ENCODE data around the gene B4GALT1.

The B4GALT1 gene

GRCh38 chr9:33092634-33093033, 74.5 kb downstream of the B4GALT1 start:
- TF ChIP-seq REST (IDR thresholded peaks at IDR 0.05; ENCODE audit: insufficient read depth in 1 of 2, low read depth in 2 of 2, low read length in 2 of 2) (no peak), SIN3A (IDR thresholded peaks at IDR 0.05; ENCODE audit: borderline replicate concordance, insufficient read depth, low read length) (no peak), POLR2AphosphoS5 (IDR thresholded peaks at IDR 0.05; ENCODE audit: low read depth, low read length) (no peak), FOXP2 (optimal IDR thresholded peaks at IDR 0.05; ENCODE audit: borderline replicate concordance, extremely low read depth, extremely low read length, insufficient read depth) (no peak), TAF1 (IDR thresholded peaks at IDR 0.05; ENCODE audit: borderline replicate concordance, insufficient read depth, low read length) (no peak)

GRCh38 chr9:33082538-33083326, 84.4 kb downstream of the B4GALT1 start:
- no peak for TF ChIP-seq POLR2AphosphoS5 (IDR thresholded peaks at IDR 0.05; ENCODE audit: low read depth, low read length)
- no peak for TF ChIP-seq SIN3A (IDR thresholded peaks at IDR 0.05; ENCODE audit: borderline replicate concordance, insufficient read depth, low read length)
- no peak for TF ChIP-seq REST (IDR thresholded peaks at IDR 0.05; ENCODE audit: insufficient read depth in 1 of 2, low read depth in 2 of 2, low read length in 2 of 2)
- no peak for TF ChIP-seq FOXP2 (optimal IDR thresholded peaks at IDR 0.05; ENCODE audit: borderline replicate concordance, extremely low read depth, extremely low read length, insufficient read depth)
- no peak for TF ChIP-seq TAF1 (IDR thresholded peaks at IDR 0.05; ENCODE audit: borderline replicate concordance, insufficient read depth, low read length)

- no peak for TF ChIP-seq FOXP2 (optimal IDR thresholded peaks at IDR 0.05; ENCODE audit: borderline replicate concordance, extremely low read depth, extremely low read length, insufficient read depth)
- TF ChIP-seq SIN3A (IDR thresholded peaks at IDR 0.05; ENCODE audit: borderline replicate concordance, insufficient read depth, low read length) = no peak
- TF ChIP-seq POLR2AphosphoS5 (IDR thresholded peaks at IDR 0.05; ENCODE audit: low read depth, low read length) = no peak
- no peak for TF ChIP-seq REST (IDR thresholded peaks at IDR 0.05; ENCODE audit: insufficient read depth in 1 of 2, low read depth in 2 of 2, low read length in 2 of 2)
- TF ChIP-seq TAF1 (IDR thresholded peaks at IDR 0.05; ENCODE audit: borderline replicate concordance, insufficient read depth, low read length) = no peak
These were observed 85.0 kb downstream of the B4GALT1 start for GRCh38 chr9:33082128-33082527.

GRCh38 chr9:33081128-33081851, 85.8 kb downstream of the B4GALT1 start:
- TF ChIP-seq FOXP2 (optimal IDR thresholded peaks at IDR 0.05; ENCODE audit: borderline replicate concordance, extremely low read depth, extremely low read length, insufficient read depth) (no peak), TAF1 (IDR thresholded peaks at IDR 0.05; ENCODE audit: borderline replicate concordance, insufficient read depth, low read length) (no peak), POLR2AphosphoS5 (IDR thresholded peaks at IDR 0.05; ENCODE audit: low read depth, low read length) (no peak), REST (IDR thresholded peaks at IDR 0.05; ENCODE audit: insufficient read depth in 1 of 2, low read depth in 2 of 2, low read length in 2 of 2) (no peak), SIN3A (IDR thresholded peaks at IDR 0.05; ENCODE audit: borderline replicate concordance, insufficient read depth, low read length) (no peak)

All from PFSK-1 (cell line).